Esophagus (tissue), 2 donors: ENCODE measurements around the gene BSPRY. TPM values are rescaled to one million over a fixed set of nuclear protein-coding genes. Genes with fewer than 3 reads are reported as not detected.

ENCODE experiments used
- H3K27ac ChIP-seq, 2 donors: one replicate each; pipeline ENCODE4 v1.5.1; 2013; ENCODE audit warnings: low read depth in 2 of 2, mild to moderate bottlenecking in 2 of 2, inconsistent platforms in 1 of 2, low read length in 1 of 2, moderate library complexity in 1 of 2
- H3K27me3 ChIP-seq, 2 donors: one replicate each; pipeline ENCODE4 v1.6.1; 2013; ENCODE audit warnings: low read length in 2 of 2, control low read depth in 1 of 2, mild to moderate bottlenecking in 1 of 2; ENCODE audit not compliant: insufficient read depth in 2 of 2, control insufficient read depth in 1 of 2
- H3K36me3 ChIP-seq, 2 donors: one replicate each; pipeline ENCODE4 v1.6.1; 2013; ENCODE audit warnings: low read length in 1 of 2; ENCODE audit not compliant: control insufficient read depth in 2 of 2, insufficient read depth in 2 of 2
- H3K4me1 ChIP-seq, 2 donors: one replicate each; pipeline ENCODE4 v1.6.1; 2013; ENCODE audit warnings: low read length in 1 of 2; ENCODE audit not compliant: control insufficient read depth in 2 of 2, insufficient read depth in 2 of 2
- H3K4me3 ChIP-seq, 2 donors: one replicate each; pipeline ENCODE4 v1.5.1; 2013; ENCODE audit warnings: low read length in 2 of 2, mild to moderate bottlenecking in 2 of 2, low read depth in 1 of 2, moderate library complexity in 1 of 2
- H3K9me3 ChIP-seq, 2 donors: one replicate each; pipeline ENCODE4 v1.6.1; 2013; ENCODE audit warnings: mild to moderate bottlenecking in 2 of 2, low read depth in 1 of 2, low read length in 1 of 2, moderate library complexity in 1 of 2; ENCODE audit not compliant: control insufficient read depth in 2 of 2, insufficient read depth in 1 of 2
- WGBS, 2 donors: extraction: QIAGEN DNeasy Blood & Tissue Kit; methylation state at CpG; one replicate each; pipeline ENCODE4 v1.1.7; 2013; 5-methylcytosine and 5-hydroxymethylcytosine counted together
- polyA plus RNA-seq, 2 donors: library from polyadenylated mRNA; stranded (reverse); fragments of 200-250 nt; gene quantifications; one replicate each; pipeline ENCODE4 v1.2.3, GENCODE V29; 2013
- donor health status: healthy with polysubstance abuse.
- donor health status: Bipolar disorder and iron deficiency.

Gene BSPRY
- polyA plus RNA-seq, 2 donors = 17.2 to 27.5 TPM

GRCh38 chr9:113313261-113313660 lies 36.1 kb upstream of the BSPRY start:
- H3K4me3 ChIP-seq = no peak overlapping the region
- H3K27me3 ChIP-seq = no peaks in the 10 kb centered on the region
- H3K4me1 ChIP-seq = no peaks in the 10 kb centered on the region
- H3K27ac ChIP-seq = no peak overlapping the region
- 65 to 66% methylated on average over 5 of the region's 5 CpGs for WGBS, 2 donors
- H3K9me3 ChIP-seq = no peaks in the 10 kb centered on the region
- no peaks in the 10 kb centered on the region for H3K36me3 ChIP-seq

- Histone ChIP-seq H3K27me3 (no peaks in the 10 kb centered on the region), H3K36me3 (peaks cover 0 to 2% of the 10 kb centered on the region in 2 donors), H3K4me3 (no peak overlapping the region), H3K9me3 (no peaks in the 10 kb centered on the region), H3K27ac (no peak overlapping the region), H3K4me1 (no peaks in the 10 kb centered on the region)
Observed at GRCh38 chr9:113315231-113315630, 34.1 kb upstream of the BSPRY start.

- Histone ChIP-seq H3K9me3 (no peaks in the 10 kb centered on the region), H3K27ac (no peak overlapping the region), H3K4me3 (no peak overlapping the region), H3K4me1 (no peaks in the 10 kb centered on the region), H3K36me3 (peaks cover under 1 to 3% of the 10 kb centered on the region in 2 donors), H3K27me3 (no peaks in the 10 kb centered on the region)
- 90 to 92% methylated on average over 4 of the region's 4 CpGs for WGBS, 2 donors
Observed at GRCh38 chr9:113316030-113316429, 33.3 kb upstream of the BSPRY start.

GRCh38 chr9:113317777-113318176 lies 31.6 kb upstream of the BSPRY start:
- no peaks in the 10 kb centered on the region for H3K4me1 ChIP-seq
- no peak overlapping the region for H3K4me3 ChIP-seq
- H3K36me3 ChIP-seq = peaks cover 3% of the 10 kb centered on the region in 2 donors
- H3K9me3 ChIP-seq = no peaks in the 10 kb centered on the region
- H3K27me3 ChIP-seq = no peaks in the 10 kb centered on the region
- H3K27ac ChIP-seq = no peak overlapping the region
- WGBS, 2 donors = 69 to 75% methylated on average over 2 of the region's 2 CpGs

- Histone ChIP-seq H3K27ac (no peak overlapping the region), H3K4me3 (no peak overlapping the region), H3K27me3 (no peaks in the 10 kb centered on the region), H3K9me3 (no peaks in the 10 kb centered on the region), H3K4me1 (no peaks in the 10 kb centered on the region), H3K36me3 (peaks cover 3% of the 10 kb centered on the region in 2 donors)
- 83 to 89% methylated on average over 2 of the region's 2 CpGs for WGBS, 2 donors
Observed at GRCh38 chr9:113319054-113319453, 30.3 kb upstream of the BSPRY start.

- WGBS, 2 donors = 93 to 97% methylated on average over 3 of the region's 3 CpGs
- Histone ChIP-seq H3K27ac (no peak overlapping the region), H3K9me3 (no peaks in the 10 kb centered on the region), H3K36me3 (peaks cover 3% of the 10 kb centered on the region in 2 donors), H3K27me3 (no peaks in the 10 kb centered on the region), H3K4me1 (no peaks in the 10 kb centered on the region), H3K4me3 (no peak overlapping the region)
Observed at GRCh38 chr9:113320051-113320450, 29.3 kb upstream of the BSPRY start.

GRCh38 chr9:113322671-113323070 lies 26.7 kb upstream of the BSPRY start:
- no peak overlapping the region for H3K4me3 ChIP-seq
- no peaks in the 10 kb centered on the region for H3K4me1 ChIP-seq
- peaks cover 3% of the 10 kb centered on the region in 2 donors for H3K36me3 ChIP-seq
- WGBS, 2 donors = 80 to 83% methylated on average over 6 of the region's 6 CpGs
- H3K27me3 ChIP-seq = no peaks in the 10 kb centered on the region
- H3K27ac ChIP-seq = no peak overlapping the region
- no peaks in the 10 kb centered on the region for H3K9me3 ChIP-seq

GRCh38 chr9:113326230-113326629 lies 23.1 kb upstream of the BSPRY start:
- no peaks in the 10 kb centered on the region for H3K27me3 ChIP-seq
- WGBS, 2 donors = 95 to 99% methylated on average over 4 of the region's 4 CpGs

GRCh38 chr9:113328045-113328782 lies 21.1 kb upstream of the BSPRY start:
- Histone ChIP-seq H3K4me1 (no peaks in the 10 kb centered on the region), H3K4me3 (no peak overlapping the region), H3K36me3 (no peaks in the 10 kb centered on the region), H3K27ac (no peak overlapping the region), H3K9me3 (no peaks in the 10 kb centered on the region), H3K27me3 (no peaks in the 10 kb centered on the region)
- 91 to 97% methylated on average over 3 of the region's 3 CpGs for WGBS, 2 donors

More at GRCh38 chr9:113326230-113326629, 23.1 kb upstream of the BSPRY start:
- peaks cover 0 to under 1% of the 10 kb centered on the region in 2 donors for H3K36me3 ChIP-seq
- H3K4me1 ChIP-seq = no peaks in the 10 kb centered on the region
- no peak overlapping the region for H3K4me3 ChIP-seq
- H3K9me3 ChIP-seq = no peaks in the 10 kb centered on the region
- no peak overlapping the region for H3K27ac ChIP-seq

- no peaks in the 10 kb centered on the region for H3K9me3 ChIP-seq
- H3K36me3 ChIP-seq = no peaks in the 10 kb centered on the region
- no peak overlapping the region for H3K27ac ChIP-seq
- WGBS, 2 donors = 73 to 78% methylated on average over 4 of the region's 4 CpGs
- H3K4me3 ChIP-seq = no peak overlapping the region
- H3K27me3 ChIP-seq = no peaks in the 10 kb centered on the region
- no peaks in the 10 kb centered on the region for H3K4me1 ChIP-seq
Observed at GRCh38 chr9:113331780-113332179, 17.6 kb upstream of the BSPRY start.
